CD4-positive, alpha-beta T cell treated with Interleukin-2 at 100 ng/mL for 4 hours (primary cell): ENCODE measurements around the gene KCNJ6.

ENCODE experiments used
- DNase-seq: peaks from one replicate; pipeline ENCODE4 v3.0.0-alpha.2; 2020; ENCODE audit warnings: low spot score

Gene KCNJ6

GRCh38 chr21:37565530-37566223, 350.6 kb downstream of the KCNJ6 start:
- DNase-seq, result no peak

GRCh38 chr21:37564924-37565529, 351.2 kb downstream of the KCNJ6 start:
- no peak for DNase-seq

- DNase-seq, result peak; percentile 93
Observed at GRCh38 chr21:37564341-37564923, 351.8 kb downstream of the KCNJ6 start.

DNA sequence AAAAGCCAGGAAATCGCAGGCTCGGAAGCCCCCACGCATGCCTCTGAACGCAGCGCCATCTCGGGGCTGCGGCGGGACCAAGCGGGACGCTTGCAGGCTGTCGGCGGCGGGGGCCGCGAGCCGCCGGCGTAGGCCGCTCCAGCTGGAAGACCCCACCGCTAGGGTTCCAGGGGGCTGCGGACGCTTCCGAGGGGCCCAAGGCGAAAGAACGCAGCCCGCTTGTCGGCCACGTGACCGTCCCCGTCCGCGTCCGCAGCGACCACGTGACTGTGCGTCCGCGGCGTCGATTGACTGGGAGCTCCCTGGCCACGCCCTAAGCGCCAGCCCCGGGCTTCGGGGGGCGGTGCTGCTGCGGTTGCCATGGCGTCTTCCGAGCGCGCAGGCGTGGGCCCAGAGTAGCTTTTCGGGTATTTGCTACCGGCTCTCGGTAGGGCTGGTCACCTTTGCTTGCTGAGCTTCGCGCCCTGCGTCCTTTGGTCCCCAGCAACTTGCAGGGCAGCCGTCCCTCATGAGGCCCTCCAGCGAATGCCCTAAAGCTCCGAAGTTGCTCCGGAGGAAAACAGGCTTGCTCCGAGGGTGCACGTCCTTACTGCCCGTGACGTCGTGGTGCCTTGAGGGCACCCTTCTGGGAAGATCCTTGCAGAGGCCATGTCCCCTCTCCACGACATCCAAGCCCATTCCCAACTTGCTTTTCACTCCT, 352.5 kb downstream of the KCNJ6 start:
- peak; percentile 88 for DNase-seq

- no peak for DNase-seq
Observed at GRCh38 chr21:37562920-37563640, 353.2 kb downstream of the KCNJ6 start.

DNA sequence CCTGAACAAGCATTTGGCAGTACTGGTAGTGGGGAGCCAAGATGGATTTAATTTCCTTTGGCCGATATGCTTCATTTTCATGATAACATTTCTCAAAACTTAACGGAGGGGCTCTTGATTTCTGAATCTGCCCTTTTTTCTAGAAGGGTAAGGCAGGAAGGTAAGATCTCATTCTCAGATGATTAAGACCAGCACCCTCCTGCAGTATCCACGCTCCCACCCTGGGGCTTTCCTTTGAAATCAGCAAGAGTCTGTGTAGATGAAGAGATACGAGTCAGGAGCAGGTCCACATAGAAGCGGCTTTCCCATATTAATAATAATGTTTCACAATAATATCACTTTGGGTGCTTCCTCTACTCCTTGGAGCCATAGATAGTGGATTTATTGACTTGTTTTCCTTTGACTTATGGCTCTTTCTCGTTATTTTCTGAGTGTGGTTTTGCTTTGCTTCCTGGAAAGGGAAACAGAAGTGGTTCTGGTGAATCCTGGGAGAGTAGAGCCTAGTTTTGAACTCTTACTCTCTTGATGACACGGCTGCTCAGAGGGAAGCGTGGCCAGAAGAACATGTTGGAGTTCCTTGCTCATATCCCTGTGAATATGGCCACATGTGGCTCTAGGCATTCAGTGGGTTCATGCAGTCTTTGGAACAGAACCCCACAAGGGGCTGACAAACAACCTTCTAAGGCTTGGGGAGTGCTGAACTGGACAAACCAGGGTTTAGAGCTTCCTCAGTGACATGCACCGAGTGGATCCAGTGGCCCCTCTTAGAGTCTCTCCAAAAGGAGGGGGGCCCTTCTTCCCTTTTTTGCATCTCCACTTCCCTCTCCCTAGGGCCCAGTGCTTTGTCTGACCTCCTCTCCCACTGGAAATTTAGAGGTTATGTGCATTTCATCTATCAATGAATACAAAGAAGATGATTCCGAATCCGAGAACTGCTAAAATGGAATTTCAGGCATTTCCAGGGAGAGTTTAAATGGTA, 354.0 kb downstream of the KCNJ6 start:
- no peak for DNase-seq

DNA sequence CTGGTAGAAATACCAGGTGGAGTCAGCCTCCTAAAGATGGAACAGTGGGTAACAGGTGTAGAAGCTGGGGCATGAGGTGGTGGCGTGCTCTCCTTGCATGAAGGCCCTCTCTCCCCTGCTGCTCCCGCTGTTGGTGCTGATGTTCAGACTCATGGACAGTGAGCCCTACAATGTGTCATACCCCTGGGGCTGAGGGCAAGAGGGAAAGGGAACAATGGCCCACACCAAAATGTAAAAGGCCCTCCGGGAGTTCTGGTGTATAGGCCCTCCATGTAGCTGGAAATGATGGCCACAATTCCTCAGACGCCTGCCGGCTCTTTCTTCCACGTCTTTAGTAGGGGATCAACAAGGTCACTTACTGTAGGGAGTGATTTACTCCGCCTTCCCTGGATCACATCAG, 354.8 kb downstream of the KCNJ6 start:
- no peak for DNase-seq

DNA sequence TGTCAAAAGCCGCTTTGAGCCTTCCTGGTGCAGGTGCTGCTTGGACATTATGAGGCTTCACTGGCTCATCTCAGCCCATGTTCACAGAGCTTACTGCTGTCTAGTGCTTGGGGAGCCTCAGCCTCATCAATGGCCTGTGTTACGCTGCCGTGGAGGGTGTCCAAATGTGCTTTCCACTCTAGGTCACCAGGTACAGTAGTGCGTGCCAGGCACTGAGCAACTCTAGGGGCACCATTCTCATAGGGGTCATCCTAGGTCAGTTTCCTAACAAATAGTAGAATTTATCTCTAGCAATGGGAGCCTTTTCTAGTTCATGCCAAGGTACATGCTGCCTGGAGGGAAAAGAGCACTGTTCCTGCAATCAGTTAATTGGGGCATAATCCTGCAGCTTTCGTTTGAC, 355.9 kb downstream of the KCNJ6 start:
- no peak for DNase-seq

- DNase-seq, result no peak
Observed at GRCh38 chr21:37558676-37559211, 357.5 kb downstream of the KCNJ6 start.
